ENCODE data around the gene TBXA2R. TPM values are rescaled to one million over a fixed set of nuclear protein-coding genes. Genes with fewer than 3 reads are reported as not detected.

Gene TBXA2R
- total and polyA plus RNA-seq, 2 of the 8 experiments (the other 6 are each of a cell fraction or from before 2014, with no cell fraction given): 0.39 to 0.50 TPM

DNA sequence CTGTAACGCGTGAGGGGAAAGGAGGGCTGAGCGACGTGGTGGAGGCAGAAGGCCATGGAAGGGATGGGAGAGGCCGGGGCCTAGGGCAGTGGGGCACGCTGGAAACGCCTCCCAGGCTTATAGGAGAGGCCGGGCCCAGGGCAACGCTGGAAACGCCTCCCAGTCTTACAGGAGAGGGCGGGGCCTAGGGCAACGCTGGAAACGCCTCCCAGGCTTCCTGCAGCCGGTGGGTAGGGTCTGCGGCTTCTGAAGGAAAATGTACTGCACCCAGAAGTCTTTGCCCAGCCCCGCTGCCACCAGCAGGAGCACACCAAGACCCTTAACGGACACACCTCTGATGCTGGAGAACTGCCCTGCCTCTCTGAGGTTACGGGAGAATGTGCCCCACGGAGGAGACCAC is 10.8 kb upstream of the TBXA2R start:
- Histone ChIP-seq H3K4ac (replicated peaks; ENCODE audit: insufficient read length, low read depth, low read length) (no peak overlapping the region), H3K9me3 (ENCODE audit: insufficient read depth in 2 of 2, low read depth in 1 of 2, low read length in 1 of 2) (no peaks in the 10 kb centered on the region), H3K18ac (ENCODE audit: extremely low read depth, low read length) (no peak overlapping the region), H4K8ac (ENCODE audit: extremely low read depth, insufficient read depth, low read length) (no peak overlapping the region), H2AK5ac (ENCODE audit: low read depth, low read length) (no peak overlapping the region), H3K9ac (replicated peaks in 1 of 4; ENCODE audit: extremely low read depth in 1 of 4, low read depth in 3 of 4, low read length in 3 of 4) (no peak overlapping the region), H4K5ac (ENCODE audit: insufficient read length, low read depth, low read length) (no peak overlapping the region), H3K27ac (ENCODE audit: low read depth, low read length) (no peak overlapping the region), H3K79me1 (ENCODE audit: low read depth, low read length) (no peaks in the 10 kb centered on the region; the same call in 1 of the 2 replicates), H2AFZ (ENCODE audit: low read length) (no peak overlapping the region), H3K23ac (ENCODE audit: insufficient read length) (no peak overlapping the region), H3K27me3 (replicated peaks in 1 of 4; ENCODE audit: control insufficient read depth in 3 of 4, extremely low read depth in 1 of 4, insufficient read depth in 3 of 4, low read length in 3 of 4) (no peaks in the 10 kb centered on the region), H2BK20ac (ENCODE audit: low read length) (no peak overlapping the region), H3K4me2 (ENCODE audit: insufficient read depth in 1 of 2, low read depth in 2 of 2, low read length in 2 of 2) (no peak overlapping the region), H3K23me2 (ENCODE audit: low read depth, low read length) (no peaks in the 10 kb centered on the region), H2BK5ac (ENCODE audit: low read depth, low read length) (no peak overlapping the region), H4K91ac (replicated peaks; ENCODE audit: insufficient read length, low read length) (no peak overlapping the region), H3K36me3 (ENCODE audit: control insufficient read depth in 2 of 4, insufficient read depth in 4 of 4, low read length in 3 of 4) (peaks cover 0 to 6% (median 1%) of the 10 kb centered on the region in 4 experiments; a peak in 2 of 8 replicates), H2BK12ac (ENCODE audit: low read depth, low read length) (no peak overlapping the region), H3K4me1 (replicated peaks in 1 of 4; ENCODE audit: control insufficient read depth in 3 of 4, insufficient read depth in 4 of 4, low read length in 3 of 4) (peaks cover 0 to 3% (median under 1%) of the 10 kb centered on the region in 4 experiments; a peak in 3 of 7 replicates), H2BK120ac (replicated peaks; ENCODE audit: low read depth, low read length) (no peak overlapping the region), H3K4me3 (ENCODE audit: extremely low read depth in 1 of 4, insufficient read depth in 2 of 4, low read depth in 3 of 4, low read length in 4 of 4) (no peak overlapping the region), H3K14ac (ENCODE audit: insufficient read length) (no peak overlapping the region), H2BK15ac (ENCODE audit: low read length) (no peak overlapping the region), H3K56ac (replicated peaks; ENCODE audit: insufficient read length, low read depth, low read length) (no peak overlapping the region), H3K79me2 (ENCODE audit: control insufficient read depth in 1 of 2, insufficient read depth in 2 of 2, low read length in 2 of 2) (no peaks in the 10 kb centered on the region), H4K20me1 (replicated peaks in 1 of 2; ENCODE audit: control insufficient read depth in 1 of 2, insufficient read depth in 2 of 2, low read length in 2 of 2) (peaks cover under 1 to 13% of the 10 kb centered on the region in 2 experiments)
- no peak for FAIRE-seq
- 90% methylated on average over 19 of the region's 19 CpGs; no CpG with 5 or more reads in 1 of the 2 experiments for WGBS, 2 experiments (ENCODE audit: extremely low coverage in 1 of 2, insufficient coverage in 1 of 2, insufficient read length in 1 of 2, insufficient replicate concordance in 2 of 2, low coverage in 1 of 2, low lambda C conversion rate in 2 of 2, missing lambda C conversion rate in 1 of 2)
- ChIA-PET CTCF (ENCODE audit: partially characterized antibody) (interaction anchor here (0.9 to 7.3 kb wide), 4 partner anchors 9 to 32 kb away, joined by 3 to 38 read pairs (median 26); partner anchors contain the start of genes GIPC3 and TBXA2R), POLR2A (ENCODE audit: partially characterized antibody) (no interaction called here)
- no peak for DNase-seq (ENCODE audit: low read depth in 1 of 2, low spot score in 2 of 2)
- no peak for TF ChIP-seq SRF (IDR thresholded peaks at IDR 0.05; ENCODE audit: low read depth, low read length)
- no peak for TF ChIP-seq CREB1 (IDR thresholded peaks at IDR 0.05)
- no peak for TF ChIP-seq RXRA (IDR thresholded peaks at IDR 0.05; ENCODE audit: insufficient read depth, low read depth, low read length)
- TF ChIP-seq GTF2F1 (IDR thresholded peaks at IDR 0.05; ENCODE audit: borderline replicate concordance, low read depth, low read length): no peak
- TF ChIP-seq RNF2 (IDR thresholded peaks at IDR 0.05; ENCODE audit: borderline replicate concordance, low read depth, low read length, missing control alignments, poor library complexity, severe bottlenecking): no peak
- no peak for TF ChIP-seq CHD1 (IDR thresholded peaks at IDR 0.05; ENCODE audit: low read depth, low read length)
- TF ChIP-seq CBX5 (IDR thresholded peaks at IDR 0.05; ENCODE audit: low read depth, low read length): no peak
- no peak for TF ChIP-seq EP300 (IDR thresholded peaks at IDR 0.05; ENCODE audit: borderline replicate concordance in 1 of 2, low read depth in 2 of 2, low read length in 2 of 2)
- TF ChIP-seq POLR2A (IDR thresholded peaks at IDR 0.05; ENCODE audit: control extremely low read depth in 1 of 2, low read depth in 2 of 2, low read length in 2 of 2): no peak
- no peak for TF ChIP-seq ASH2L (IDR thresholded peaks at IDR 0.05; ENCODE audit: low read length)
- no peak for TF ChIP-seq NRF1 (IDR thresholded peaks at IDR 0.05; ENCODE audit: low read depth, low read length)
- no peak for TF ChIP-seq EGR1 (IDR thresholded peaks at IDR 0.05; ENCODE audit: borderline replicate concordance, low read depth, low read length)
- TF ChIP-seq SP4 (IDR thresholded peaks at IDR 0.05; ENCODE audit: low read length): no peak
- no peak for TF ChIP-seq NANOG (IDR thresholded peaks at IDR 0.05; ENCODE audit: insufficient read depth, low read depth, low read length, poor library complexity, severe bottlenecking)
- no peak for TF ChIP-seq FOSL1 (IDR thresholded peaks at IDR 0.05; ENCODE audit: insufficient read depth, low read depth, low read length)
